ENCODE results near the gene SERTAD3. TPM values are rescaled to one million over a fixed set of nuclear protein-coding genes. Genes with fewer than 3 reads are reported as not detected.
A peak's percentile ranks its signal among the peaks of the same experiment; 100 is the strongest.
"Not testable (repeated sequence)": the region's sequence is repeated elsewhere in the genome, so short reads cannot be mapped to it uniquely, and the experiment has no call there.

The SERTAD3 gene
- total RNA-seq, 1 donor = 19.1 TPM

DNA sequence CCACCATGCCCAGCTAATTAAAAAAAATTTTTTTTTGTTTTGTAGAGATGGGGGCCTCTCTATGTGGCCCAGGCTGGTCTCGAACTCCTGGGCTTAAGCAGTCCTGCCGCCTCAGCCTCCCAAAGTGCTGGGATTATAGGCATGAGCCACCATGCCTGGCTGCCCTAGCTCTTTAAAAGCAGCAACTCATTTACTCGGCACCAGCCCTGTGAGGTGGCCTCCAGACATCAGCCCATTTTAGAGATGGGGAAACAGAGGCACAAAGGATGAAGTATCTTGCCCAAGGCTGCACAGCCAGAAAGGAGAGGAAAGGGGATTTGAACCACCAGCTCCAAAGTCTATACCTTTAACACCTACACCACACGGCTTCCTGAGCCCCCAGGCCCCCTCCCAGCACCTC, 31.3 kb downstream of the SERTAD3 start:
- no peak for DNase-seq (ENCODE audit: low read depth in 2 of 3, low spot score in 2 of 3)

- no peak for DNase-seq (ENCODE audit: low read depth in 2 of 3, low spot score in 2 of 3)
Measured at GRCh38 chr19:40411958-40412499, 32.1 kb downstream of the SERTAD3 start.

DNA sequence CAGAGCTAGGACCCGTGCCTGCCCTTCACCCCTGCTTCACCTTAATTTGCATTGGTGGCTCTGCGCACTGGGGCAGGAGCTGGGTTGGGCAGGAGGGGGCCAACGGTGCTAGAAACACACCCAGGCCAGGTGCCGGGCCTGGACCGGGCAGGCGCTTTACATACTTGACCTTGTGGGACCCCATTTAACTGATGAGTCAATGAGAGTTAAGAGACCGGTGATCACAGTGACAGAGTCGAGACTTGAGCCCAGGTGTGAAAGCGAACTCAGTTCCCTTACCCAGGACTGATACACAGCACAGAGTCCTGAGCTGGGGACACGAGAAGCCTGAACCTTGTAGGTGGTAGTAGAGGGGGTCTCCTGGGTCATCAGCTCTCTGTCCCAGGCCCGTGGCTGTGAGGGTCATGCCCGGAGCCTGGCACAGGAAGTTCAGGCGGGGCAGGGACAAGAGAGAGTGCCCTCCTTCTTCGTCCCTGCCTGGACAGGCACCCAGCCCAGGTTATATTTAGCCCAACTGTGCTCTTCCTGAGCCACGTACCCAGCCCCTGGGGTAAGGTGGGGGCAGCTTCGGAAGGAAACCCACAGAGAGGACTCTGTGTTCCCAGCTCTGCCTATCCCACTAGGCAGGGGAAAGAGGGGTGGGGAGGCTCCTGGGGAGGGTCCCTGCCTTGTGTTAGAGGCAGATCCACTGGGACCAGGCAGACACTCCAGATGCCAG, 32.9 kb downstream of the SERTAD3 start:
- no peak for DNase-seq (ENCODE audit: low read depth in 2 of 3, low spot score in 2 of 3)

DNA sequence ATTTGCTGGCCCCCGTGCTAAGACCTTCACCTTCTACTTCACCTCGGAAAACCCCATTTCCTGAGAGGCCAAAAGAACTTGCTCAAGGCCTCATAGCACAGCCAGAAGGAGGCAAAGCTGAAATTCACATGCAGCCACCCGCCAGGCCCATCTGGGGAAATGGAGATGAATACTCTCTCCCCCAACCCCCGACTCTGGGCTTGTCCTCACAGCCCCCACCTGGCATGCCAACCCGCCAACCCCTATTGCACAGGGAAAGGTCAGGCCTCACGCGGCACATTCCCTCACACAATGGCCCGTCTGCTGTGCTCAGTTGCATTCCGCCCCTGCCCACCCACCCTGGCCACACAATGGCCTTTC, 34.1 kb downstream of the SERTAD3 start:
- peak in 1 of 3 donors; percentile 26 for DNase-seq (ENCODE audit: low read depth in 2 of 3, low spot score in 2 of 3)

GRCh38 chr19:40408598-40408925, 35.6 kb downstream of the SERTAD3 start:
- not testable (repeated sequence) for DNase-seq (ENCODE audit: low read depth in 2 of 3, low spot score in 2 of 3)

DNA sequence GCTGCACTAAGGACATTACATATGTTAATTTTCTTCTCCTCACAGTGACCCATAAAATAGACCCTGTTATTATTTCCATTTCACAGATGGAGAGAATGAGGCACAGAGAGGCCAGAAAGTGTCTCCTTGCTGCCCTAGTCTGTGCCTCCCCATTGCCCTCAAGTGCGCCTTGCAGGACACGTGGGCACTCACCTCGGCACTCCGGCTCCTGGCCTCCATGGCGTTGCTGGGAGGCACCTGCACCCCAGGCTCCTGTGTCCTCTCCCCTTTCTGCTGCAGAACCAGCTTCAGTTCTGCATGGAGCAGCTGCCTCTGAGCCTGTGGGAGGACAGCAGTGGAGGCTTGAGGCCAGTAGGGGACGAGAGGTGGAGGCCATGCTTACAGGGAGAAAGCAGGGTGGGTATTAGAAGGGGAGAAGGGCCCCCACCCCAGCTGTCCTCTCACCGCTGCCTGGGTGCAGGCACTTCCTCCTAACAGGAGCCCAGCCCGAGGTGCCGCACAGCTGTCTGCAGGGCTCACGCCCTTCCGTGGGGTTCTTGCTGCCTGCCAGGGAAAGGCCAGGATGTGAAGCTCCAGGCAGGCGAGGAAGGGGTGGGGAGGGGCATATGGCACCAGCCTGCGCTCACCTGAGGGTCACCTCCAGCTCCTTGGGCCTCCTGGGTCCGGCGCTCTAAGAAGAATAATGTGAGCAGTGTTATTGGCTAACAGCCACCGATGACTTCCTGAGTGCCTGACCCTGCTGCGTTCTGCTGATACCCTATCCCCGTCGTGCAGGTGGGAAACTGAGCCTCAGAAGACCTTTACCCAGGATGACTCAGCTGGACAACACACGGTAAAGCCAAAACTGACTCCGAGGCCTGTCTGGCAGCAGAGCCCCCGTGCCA, 36.2 kb downstream of the SERTAD3 start:
- peak in 2 of 3 donors; percentile 21 to 35 for DNase-seq (ENCODE audit: low read depth in 2 of 3, low spot score in 2 of 3)

DNA sequence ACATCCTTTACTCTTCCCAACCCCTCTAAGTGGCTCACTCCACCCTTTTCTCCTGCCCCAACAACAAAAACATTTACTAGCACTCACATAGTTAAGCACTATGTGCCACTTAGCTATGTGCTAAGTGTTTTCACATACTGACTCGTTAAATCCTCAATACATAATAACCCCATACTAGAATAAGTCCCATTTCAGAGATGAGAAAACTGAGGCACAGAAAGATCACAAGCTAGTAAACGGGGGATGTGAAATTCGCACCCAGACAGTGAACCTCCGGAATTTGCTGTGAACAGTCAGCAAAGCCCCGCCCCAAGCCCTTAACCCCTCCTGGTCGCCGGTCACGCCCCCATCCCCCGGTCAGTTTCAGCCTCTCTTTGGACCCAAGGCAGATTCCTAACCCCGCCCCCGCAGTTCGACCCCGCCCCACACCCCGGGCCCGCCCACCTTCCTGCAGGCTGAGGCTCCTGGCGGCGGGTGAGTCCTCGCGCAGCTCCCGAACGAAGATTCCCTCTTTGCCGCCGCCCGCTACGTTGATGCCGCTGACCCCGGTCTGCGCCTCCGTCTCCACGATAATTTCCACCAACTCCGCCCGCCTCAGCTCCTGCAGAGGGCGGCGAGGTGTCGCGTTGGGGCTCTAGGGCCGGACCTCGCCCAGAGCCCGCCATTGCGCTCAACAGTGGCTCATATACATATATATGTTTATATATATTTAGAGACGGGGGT, 40.7 kb downstream of the SERTAD3 start:
- peak; percentile 30 to 89 (median 86) for DNase-seq (ENCODE audit: low read depth in 2 of 3, low spot score in 2 of 3)

- no peak for DNase-seq (ENCODE audit: low read depth in 2 of 3, low spot score in 2 of 3)
Measured at GRCh38 chr19:40400559-40400958, 43.6 kb downstream of the SERTAD3 start.

- peak in 2 of 3 donors; percentile 76 to 82 for DNase-seq (ENCODE audit: low read depth in 2 of 3, low spot score in 2 of 3)
Measured at GRCh38 chr19:40398417-40399131, 45.6 kb downstream of the SERTAD3 start.

GRCh38 chr19:40397568-40397906, 46.6 kb downstream of the SERTAD3 start:
- DNase-seq (ENCODE audit: low read depth in 2 of 3, low spot score in 2 of 3) = no peak

DNA sequence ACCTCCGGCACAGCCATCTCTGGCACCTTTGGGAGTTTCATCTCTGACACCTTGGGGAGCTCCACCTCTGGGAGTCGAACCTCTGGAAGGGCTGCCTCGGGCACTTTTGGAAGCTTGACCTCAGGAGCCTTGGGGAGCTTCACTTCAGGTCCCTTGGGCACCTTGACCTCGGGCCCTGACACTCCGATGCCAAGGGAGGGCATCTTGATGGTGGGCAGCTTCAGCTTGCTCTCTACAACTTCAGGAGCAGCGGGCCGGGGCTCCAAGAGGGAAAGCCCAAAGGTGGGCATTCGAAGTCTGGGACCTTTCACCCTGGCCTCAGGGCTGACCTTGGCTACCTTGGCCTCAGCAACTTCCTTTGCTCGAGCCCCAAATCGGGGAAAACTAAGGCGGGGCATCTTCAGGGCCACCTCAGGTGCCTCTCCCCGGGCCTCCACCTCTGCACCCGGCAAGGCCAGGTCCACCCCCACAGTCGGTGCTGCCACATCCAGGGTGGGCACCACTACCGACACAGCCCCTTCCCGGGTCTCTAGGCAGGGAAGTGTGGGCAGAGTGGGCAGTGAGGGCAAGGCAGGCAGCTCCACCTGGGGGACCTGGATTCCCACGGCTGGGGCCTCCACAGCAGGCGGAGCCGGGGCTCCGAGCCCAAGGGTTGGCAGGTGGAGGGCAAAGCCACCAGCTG, 47.1 kb downstream of the SERTAD3 start:
- no peak for DNase-seq (ENCODE audit: low read depth in 2 of 3, low spot score in 2 of 3)

- DNase-seq (ENCODE audit: low read depth in 2 of 3, low spot score in 2 of 3) = no peak
Measured at GRCh38 chr19:40395956-40396355, 48.2 kb downstream of the SERTAD3 start.

DNA sequence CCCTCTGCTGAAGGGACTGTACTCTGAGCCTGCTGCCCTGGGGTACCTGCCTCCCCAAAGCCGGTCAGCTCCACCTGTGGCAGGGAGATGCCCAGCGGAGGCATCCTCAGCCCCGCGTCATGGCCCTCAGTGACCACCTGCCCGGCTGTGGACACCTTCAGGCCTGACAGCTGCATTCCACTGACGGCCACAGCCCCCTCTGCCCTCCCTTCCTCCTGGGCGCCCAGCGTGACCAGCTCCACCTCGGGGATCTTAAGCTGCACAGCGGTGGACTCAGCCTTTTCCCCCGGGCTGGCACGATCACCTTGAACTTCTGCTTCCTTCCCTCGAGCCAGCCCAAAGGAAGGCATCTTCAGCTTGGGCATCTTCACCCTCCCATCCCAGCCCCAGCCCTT, 49.3 kb downstream of the SERTAD3 start:
- no peak for DNase-seq (ENCODE audit: low read depth in 2 of 3, low spot score in 2 of 3)

- DNase-seq (ENCODE audit: low read depth in 2 of 3, low spot score in 2 of 3) = no peak
Measured at GRCh38 chr19:40393894-40394815, 50.0 kb downstream of the SERTAD3 start.

- no peak for DNase-seq (ENCODE audit: low read depth in 2 of 3, low spot score in 2 of 3)
Measured at GRCh38 chr19:40392894-40393517, 51.1 kb downstream of the SERTAD3 start.

DNA sequence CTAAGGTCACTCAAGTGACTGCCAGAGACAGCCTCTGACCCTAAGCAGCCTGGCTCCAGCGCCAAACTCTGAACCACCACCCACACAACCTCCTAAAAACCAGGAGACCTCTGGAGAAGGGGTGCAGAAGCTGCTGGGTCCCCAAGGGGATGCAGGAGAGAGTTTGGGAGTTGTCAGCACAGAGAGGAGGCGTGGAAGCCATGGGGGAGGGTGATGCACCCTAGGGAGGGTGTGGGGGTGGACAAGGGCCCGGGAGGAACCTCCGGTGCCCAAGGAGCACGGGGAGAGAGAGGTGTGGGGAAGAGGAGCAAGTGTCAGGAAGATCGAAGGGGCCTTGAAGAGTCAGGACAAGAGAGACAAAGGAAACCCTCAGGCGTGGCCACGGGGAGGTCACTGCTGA, 52.0 kb downstream of the SERTAD3 start:
- no peak for DNase-seq (ENCODE audit: low read depth in 2 of 3, low spot score in 2 of 3)

All from hematopoietic multipotent progenitor cell (in vitro differentiated cells).